GM19438 (cell line): ENCODE results near the gene JAKMIP2.
"Not testable (repeated sequence)": the region's sequence is repeated elsewhere in the genome, so short reads cannot be mapped to it uniquely, and the experiment has no call there.

Experiments used
- ATAC-seq: cut with Tn5 transposase; IDR thresholded peaks from one replicate; pipeline ENCODE4 v1.9.1; 2021; ENCODE audit warnings: low read depth; ENCODE audit not compliant: unreplicated experiment

The JAKMIP2 gene

GRCh38 chr5:147782110-147783028, at the start of gene JAKMIP2:
TSS of gene JAKMIP2 (minus strand) at chr5:147782728. CDS start at chr5:147671806, 110,922 bp downstream.
- peak; percentile 83 for ATAC-seq

- no peak for ATAC-seq
Measured at GRCh38 chr5:147831465-147831864, 48.9 kb upstream of the JAKMIP2 start, which contains the start of gene SPINK1. TSS of gene SPINK1 (minus strand) at chr5:147831671. CDS start at chr5:147831577, 94 bp downstream.

GRCh38 chr5:147830035-147830434, 47.5 kb upstream of the JAKMIP2 start:
- ATAC-seq, result no peak

- ATAC-seq, result not testable (repeated sequence)
Measured at GRCh38 chr5:147827017-147827416, 44.5 kb upstream of the JAKMIP2 start.

GRCh38 chr5:147826361-147826760, 43.8 kb upstream of the JAKMIP2 start:
- no peak for ATAC-seq

GRCh38 chr5:147822686-147823491, 40.4 kb upstream of the JAKMIP2 start:
- peak; percentile 80 for ATAC-seq

GRCh38 chr5:147822222-147822621, 39.7 kb upstream of the JAKMIP2 start:
- not testable (repeated sequence) for ATAC-seq

GRCh38 chr5:147821766-147822165, 39.2 kb upstream of the JAKMIP2 start:
- ATAC-seq, result no peak

- ATAC-seq, result no peak
Measured at GRCh38 chr5:147819261-147819770, 36.8 kb upstream of the JAKMIP2 start.

- ATAC-seq, result no peak
Measured at GRCh38 chr5:147818290-147818689, 35.8 kb upstream of the JAKMIP2 start.

- no peak for ATAC-seq
Measured at GRCh38 chr5:147813696-147814095, 31.2 kb upstream of the JAKMIP2 start.

- ATAC-seq, result no peak
Measured at GRCh38 chr5:147809830-147810666, 27.5 kb upstream of the JAKMIP2 start.

GRCh38 chr5:147805030-147805454, 22.5 kb upstream of the JAKMIP2 start:
- ATAC-seq, result peak; percentile 80

GRCh38 chr5:147804334-147804733, 21.8 kb upstream of the JAKMIP2 start:
- ATAC-seq, result no peak

GRCh38 chr5:147803926-147804325, 21.4 kb upstream of the JAKMIP2 start:
- ATAC-seq, result no peak

GRCh38 chr5:147803161-147803560, 20.6 kb upstream of the JAKMIP2 start:
- ATAC-seq, result not testable (repeated sequence)

GRCh38 chr5:147801461-147801860, 18.9 kb upstream of the JAKMIP2 start:
- no peak for ATAC-seq

- no peak for ATAC-seq
Measured at GRCh38 chr5:147800491-147800890, 18.0 kb upstream of the JAKMIP2 start.

- ATAC-seq, result no peak
Measured at GRCh38 chr5:147796556-147797308, 14.2 kb upstream of the JAKMIP2 start.
